Endothelial cell (in vitro differentiated cells): Measurements from ENCODE around the gene UBE2G2. TPM values are rescaled to one million over a fixed set of nuclear protein-coding genes. Genes with fewer than 3 reads are reported as not detected.

Source experiments
- DNase-seq: peaks from one replicate; pipeline ENCODE4 v3.0.0; 2021; ENCODE audit warnings: low spot score
- H3K27ac Mint-ChIP-seq: one replicate; pipeline ENCODE4 v1.8.0; 2021; ENCODE audit warnings: mixed read lengths, inconsistent platforms; ENCODE audit not compliant: unreplicated experiment
- H3K27me3 Mint-ChIP-seq: one replicate; pipeline ENCODE4 v1.8.0; 2021; ENCODE audit warnings: mild to moderate bottlenecking, moderate library complexity, mixed read lengths, inconsistent platforms; ENCODE audit not compliant: unreplicated experiment
- H3K36me3 Mint-ChIP-seq: one replicate; pipeline ENCODE4 v1.8.0; 2021; ENCODE audit warnings: mild to moderate bottlenecking, low read depth, mixed read lengths, inconsistent platforms; ENCODE audit not compliant: unreplicated experiment
- H3K4me1 Mint-ChIP-seq: one replicate; pipeline ENCODE4 v1.8.0; 2021; ENCODE audit warnings: mild to moderate bottlenecking, mixed read lengths, inconsistent platforms; ENCODE audit not compliant: unreplicated experiment
- H3K4me3 Mint-ChIP-seq: one replicate; pipeline ENCODE4 v1.8.0; 2021; ENCODE audit warnings: mild to moderate bottlenecking, mixed read lengths, inconsistent platforms; ENCODE audit not compliant: unreplicated experiment
- H3K9me3 Mint-ChIP-seq: one replicate; pipeline ENCODE4 v1.8.0; 2021; ENCODE audit warnings: mixed read lengths, inconsistent platforms; ENCODE audit not compliant: unreplicated experiment
- CTCF ChIP-seq: fragments of 200-600 bp; sonication (generic); IDR thresholded peaks from one replicate; pipeline ENCODE4 v1.5.0; 2021; ENCODE audit warnings: antibody characterized with exemption; ENCODE audit not compliant: unreplicated experiment
- total RNA-seq: library from RNA; stranded (reverse); fragmentation: NEBNext Ultra II Directional; extraction: Animal tissue kit (Norgen Biotek cat#: 25700); gene quantifications from one replicate; pipeline ENCODE4 v1.2.1, GENCODE V29; 2021; ENCODE audit not compliant: unreplicated experiment

Gene UBE2G2
- total RNA-seq, 1 donor from 2014 or later = 49.6 TPM

- no peak for TF ChIP-seq CTCF
- Mint-ChIP-seq H3K9me3 (no peaks in the 10 kb centered on the region), H3K4me3 (peak overlapping the region; percentile 1), H3K27ac (no peak overlapping the region), H3K27me3 (peaks cover 5% of the 10 kb centered on the region), H3K36me3 (peaks cover 5% of the 10 kb centered on the region), H3K4me1 (peaks cover 5% of the 10 kb centered on the region)
- DNase-seq = no peak
These were observed 39.8 kb downstream of the UBE2G2 start for GRCh38 chr21:44761747-44762208.

GRCh38 chr21:44761011-44761729 is 40.5 kb downstream of the UBE2G2 start:
- H3K27ac Mint-ChIP-seq = no peak overlapping the region
- peaks cover 4% of the 10 kb centered on the region for H3K4me1 Mint-ChIP-seq
- TF ChIP-seq CTCF = no peak
- peaks cover under 1% of the 10 kb centered on the region for H3K9me3 Mint-ChIP-seq
- H3K4me3 Mint-ChIP-seq = peak overlapping the region; percentile 1
- H3K36me3 Mint-ChIP-seq = peaks cover 5% of the 10 kb centered on the region
- DNase-seq = no peak
- peaks cover 5% of the 10 kb centered on the region for H3K27me3 Mint-ChIP-seq

- Mint-ChIP-seq H3K36me3 (peaks cover 5% of the 10 kb centered on the region), H3K9me3 (peaks cover 5% of the 10 kb centered on the region)
These were observed 41.2 kb downstream of the UBE2G2 start for GRCh38 chr21:44760376-44760775.

GRCh38 chr21:44759628-44760285 is 41.9 kb downstream of the UBE2G2 start:
- Mint-ChIP-seq H3K36me3 (peaks cover 5% of the 10 kb centered on the region), H3K27me3 (peaks cover 4% of the 10 kb centered on the region), H3K4me3 (no peak overlapping the region), H3K9me3 (peaks cover 5% of the 10 kb centered on the region), H3K27ac (no peak overlapping the region), H3K4me1 (no peaks in the 10 kb centered on the region)
- no peak for DNase-seq
- TF ChIP-seq CTCF = no peak

More at GRCh38 chr21:44760376-44760775, 41.2 kb downstream of the UBE2G2 start:
- Mint-ChIP-seq H3K27ac (no peak overlapping the region), H3K4me3 (no peak overlapping the region), H3K4me1 (no peaks in the 10 kb centered on the region), H3K27me3 (peaks cover 4% of the 10 kb centered on the region)
- no peak for DNase-seq
- no peak for TF ChIP-seq CTCF
